GM19043 (cell line): ENCODE results near the gene RPUSD2.

ENCODE experiments used
- ATAC-seq: cut with Tn5 transposase; IDR thresholded peaks from one replicate; pipeline ENCODE4 v1.9.1; 2021; ENCODE audit warnings: low read depth; ENCODE audit not compliant: unreplicated experiment

Gene RPUSD2

DNA sequence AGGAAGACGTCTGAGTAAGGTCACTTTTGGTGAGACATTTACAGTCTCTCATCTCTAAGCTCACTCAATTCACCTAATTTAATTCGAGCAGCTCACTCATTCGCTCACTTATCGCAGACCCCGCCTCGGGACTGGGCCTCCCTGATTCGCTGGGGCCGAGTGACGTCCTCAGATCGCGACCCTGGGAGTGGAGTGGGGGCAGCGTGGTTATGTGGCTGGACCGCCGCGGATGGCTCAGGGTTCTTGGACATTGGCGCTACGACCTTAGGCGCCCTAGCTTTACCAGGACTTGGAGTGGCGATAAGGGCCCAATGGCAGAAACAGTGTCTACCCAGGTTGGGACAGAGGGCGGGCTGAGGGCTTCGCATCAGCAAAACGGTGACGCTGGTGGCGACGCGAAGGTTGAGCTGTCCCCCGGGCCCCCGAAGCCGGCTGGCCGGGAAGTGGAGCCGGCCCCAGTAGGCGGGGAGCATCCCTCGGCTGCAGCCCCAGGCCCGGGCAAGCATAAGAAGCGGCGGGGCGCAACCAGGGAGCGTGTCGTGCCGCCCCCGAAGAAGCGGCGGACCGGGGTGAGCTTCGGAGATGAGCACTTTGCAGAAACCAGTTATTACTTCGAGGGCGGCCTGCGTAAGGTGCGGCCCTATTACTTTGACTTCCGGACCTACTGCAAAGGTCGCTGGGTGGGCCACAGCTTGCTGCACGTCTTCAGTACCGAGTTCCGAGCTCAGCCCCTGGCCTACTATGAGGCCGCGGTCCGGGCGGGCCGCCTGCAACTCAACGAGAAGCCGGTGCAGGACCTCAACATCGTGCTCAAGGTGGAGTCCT, at the start of gene RPUSD2:
Gene RPUSD2, plus strand, starts transcription at position 171 of the 825 bp plus-strand sequence. Its CDS starts 39 bp downstream, at position 210.
- peak; percentile 35 for ATAC-seq

DNA sequence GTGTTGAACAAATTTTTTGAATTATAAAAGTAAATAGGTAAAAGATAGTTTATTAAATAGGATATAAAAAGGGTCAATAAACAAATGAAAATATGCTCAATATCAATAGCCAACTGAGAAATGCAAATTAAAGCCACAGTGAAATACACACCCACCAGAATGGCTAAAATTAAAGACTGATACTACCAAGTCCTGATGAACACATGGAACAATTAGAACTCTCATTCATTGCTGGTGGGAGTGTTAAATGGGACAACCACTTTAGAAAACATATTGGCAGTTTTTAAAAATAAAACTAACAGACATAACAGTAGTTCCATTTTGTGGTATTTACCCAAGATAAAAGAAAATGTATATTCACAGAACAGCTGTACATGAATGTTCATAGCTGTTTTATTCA, 45.5 kb upstream of the RPUSD2 start:
- ATAC-seq = no peak

GRCh38 chr15:40525855-40526254, 43.2 kb upstream of the RPUSD2 start:
- no peak for ATAC-seq

- no peak for ATAC-seq
These were observed 40.3 kb upstream of the RPUSD2 start for GRCh38 chr15:40528801-40529200.

GRCh38 chr15:40533763-40534364, 35.2 kb upstream of the RPUSD2 start:
- no peak for ATAC-seq

- no peak for ATAC-seq
These were observed 34.7 kb upstream of the RPUSD2 start for GRCh38 chr15:40534371-40534770.

- ATAC-seq = no peak
These were observed 32.6 kb upstream of the RPUSD2 start for GRCh38 chr15:40536501-40536900.

DNA sequence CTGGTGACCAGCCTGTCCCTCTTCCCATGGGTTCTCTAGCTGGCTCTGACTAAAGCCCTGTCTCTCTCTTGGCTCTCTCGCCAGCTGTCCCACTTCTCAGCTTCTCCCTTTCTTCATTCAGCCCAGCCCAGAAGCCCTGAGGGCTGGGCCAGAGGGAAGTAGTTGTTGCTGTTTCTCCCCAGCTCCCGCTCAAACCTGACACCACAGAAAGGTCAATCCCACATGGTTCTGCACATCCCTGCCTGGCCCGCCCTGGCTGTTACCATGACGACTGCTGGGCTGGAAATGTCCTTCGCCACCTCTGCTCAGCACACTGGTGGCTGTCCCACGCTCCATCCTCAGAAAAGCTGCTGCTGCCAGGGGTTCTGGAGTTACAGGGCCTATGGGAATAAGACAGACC, 30.1 kb upstream of the RPUSD2 start:
- ATAC-seq = no peak

DNA sequence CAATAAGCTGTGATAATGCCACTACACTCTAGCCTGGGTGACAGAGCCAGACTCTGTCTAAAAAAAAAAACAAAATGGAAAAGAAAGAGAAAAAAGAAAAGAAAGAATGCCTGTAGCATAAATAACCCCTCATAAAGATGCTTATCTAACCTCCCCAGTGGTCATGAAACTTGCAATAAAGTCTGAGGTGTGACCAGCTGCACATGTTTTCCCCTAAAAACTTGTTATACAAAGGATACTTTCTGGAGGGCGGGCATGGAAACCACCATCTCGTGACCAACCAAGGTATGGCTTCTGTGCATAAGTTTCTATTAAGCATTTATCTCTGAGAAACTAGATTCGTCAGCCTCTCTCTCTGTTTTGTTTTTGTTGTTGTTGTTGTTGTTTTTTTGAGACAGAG, 26.0 kb upstream of the RPUSD2 start:
- ATAC-seq = no peak

- ATAC-seq = peak; percentile 72
These were observed 25.3 kb upstream of the RPUSD2 start for GRCh38 chr15:40543631-40544294.

DNA sequence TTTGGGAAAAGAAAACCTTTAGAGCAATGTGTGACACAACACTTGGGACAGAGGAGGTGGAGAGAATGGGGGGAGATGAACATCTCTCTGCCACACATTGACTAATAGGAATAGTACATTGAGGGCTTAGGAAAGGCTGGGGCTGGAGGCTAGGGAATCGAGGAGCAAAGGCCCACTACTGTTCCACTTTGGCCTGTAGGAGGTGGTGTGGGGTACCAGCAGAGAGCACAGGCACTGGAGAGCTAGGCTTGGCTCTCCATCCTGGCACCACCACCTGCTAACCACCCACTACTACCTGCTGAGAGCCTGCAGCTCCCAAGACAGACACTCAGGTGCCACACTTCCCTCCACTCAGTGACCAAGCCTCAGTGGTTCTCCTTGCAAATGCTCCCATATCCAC, 23.6 kb upstream of the RPUSD2 start:
- no peak for ATAC-seq

GRCh38 chr15:40548610-40549009, 20.5 kb upstream of the RPUSD2 start:
- no peak for ATAC-seq

DNA sequence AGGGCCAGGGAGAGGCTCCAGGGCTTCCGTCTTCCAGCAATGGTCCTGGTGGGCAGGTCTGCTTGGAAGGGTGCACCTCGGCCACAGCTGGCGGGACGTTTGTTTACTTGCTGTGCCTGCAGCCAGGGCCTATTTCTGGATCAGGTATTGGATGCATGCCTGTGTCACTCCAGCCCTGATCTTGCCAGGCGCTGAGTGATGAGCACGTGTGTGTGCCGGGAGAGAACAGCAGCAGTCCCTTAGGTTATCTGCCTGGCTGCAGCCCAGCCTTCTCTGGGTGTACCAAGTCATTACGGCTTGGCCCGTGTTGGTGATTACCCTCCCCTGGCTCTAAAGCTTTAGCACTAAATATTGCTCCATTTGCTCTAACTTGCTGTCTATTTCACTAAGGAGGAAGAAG, 19.2 kb upstream of the RPUSD2 start:
- ATAC-seq = no peak

- ATAC-seq = peak; percentile 70
These were observed 18.6 kb upstream of the RPUSD2 start for GRCh38 chr15:40550341-40551037.

DNA sequence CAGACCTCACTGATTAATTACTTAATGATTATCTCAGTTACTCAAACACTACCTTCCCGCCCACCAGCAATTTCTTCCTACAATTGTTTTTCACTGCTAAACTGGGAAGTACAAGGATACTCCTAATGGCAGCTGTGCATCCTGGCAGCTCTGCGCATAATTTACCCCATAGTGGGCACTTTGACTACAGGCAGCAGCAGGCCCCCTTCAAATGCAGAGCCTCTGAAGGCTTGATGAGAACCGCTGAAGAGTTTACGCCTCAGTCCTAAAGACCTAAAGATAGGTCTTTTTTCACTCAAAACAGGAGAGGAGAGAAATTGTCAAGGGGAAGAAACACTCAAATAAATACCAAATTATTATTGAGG, 15.0 kb upstream of the RPUSD2 start:
- ATAC-seq = no peak

DNA sequence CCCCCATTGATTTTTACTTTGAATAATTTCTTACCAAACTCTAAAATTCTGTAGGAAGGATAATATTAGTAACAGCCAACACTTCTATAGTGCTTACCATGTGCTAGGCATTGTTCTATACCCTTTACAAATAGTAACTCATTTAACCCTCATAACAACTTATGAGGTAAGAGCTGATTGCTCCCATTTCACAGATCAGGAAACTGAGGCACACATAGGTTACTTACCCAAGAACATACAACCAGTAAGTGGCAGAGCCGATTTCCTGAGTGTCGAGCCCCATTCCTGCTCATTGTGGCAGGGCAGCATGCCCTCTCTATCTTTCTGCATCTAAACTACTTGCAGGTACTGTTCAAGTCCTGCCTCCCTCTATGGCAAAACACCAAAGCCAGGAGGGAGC, 13.2 kb upstream of the RPUSD2 start:
- ATAC-seq = no peak

DNA sequence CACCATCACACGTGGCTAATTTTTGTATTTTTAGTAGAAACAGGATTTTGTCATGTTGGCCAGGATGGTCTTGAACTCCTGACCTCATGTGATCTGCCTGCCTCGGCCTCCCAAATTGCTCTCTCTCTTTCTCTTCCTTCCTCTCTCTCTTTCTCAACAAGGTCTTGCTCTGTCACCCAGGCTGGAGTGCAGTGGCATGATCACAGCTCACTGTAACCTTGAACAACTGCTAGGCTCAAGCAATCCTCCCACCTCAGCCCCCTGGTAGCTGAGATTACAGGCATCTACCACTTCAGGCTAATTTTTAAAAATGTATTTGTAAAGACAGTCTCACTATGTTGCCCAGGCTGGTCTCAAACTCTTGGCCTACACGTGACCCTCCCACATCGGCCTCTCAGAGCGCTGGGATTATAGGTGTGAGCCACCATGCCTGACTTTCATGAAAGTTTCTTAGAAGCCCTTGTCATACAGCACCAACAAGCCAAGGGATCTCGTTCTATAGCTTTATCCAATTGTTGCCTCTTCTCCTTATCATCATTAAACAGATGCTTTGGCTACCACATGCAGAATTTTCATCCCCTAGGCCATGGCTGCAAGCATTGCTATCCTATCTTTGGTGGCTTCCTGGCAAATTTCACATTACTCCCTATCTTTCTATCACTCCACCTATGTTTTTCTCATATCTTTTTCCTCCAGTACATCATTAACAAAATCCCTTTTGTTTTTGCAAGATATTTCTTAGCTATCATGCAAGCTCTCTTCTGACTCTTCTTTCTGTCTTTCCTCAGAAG, 10.0 kb upstream of the RPUSD2 start:
- ATAC-seq = no peak

GRCh38 chr15:40562691-40563090, 6.4 kb upstream of the RPUSD2 start:
- no peak for ATAC-seq

DNA sequence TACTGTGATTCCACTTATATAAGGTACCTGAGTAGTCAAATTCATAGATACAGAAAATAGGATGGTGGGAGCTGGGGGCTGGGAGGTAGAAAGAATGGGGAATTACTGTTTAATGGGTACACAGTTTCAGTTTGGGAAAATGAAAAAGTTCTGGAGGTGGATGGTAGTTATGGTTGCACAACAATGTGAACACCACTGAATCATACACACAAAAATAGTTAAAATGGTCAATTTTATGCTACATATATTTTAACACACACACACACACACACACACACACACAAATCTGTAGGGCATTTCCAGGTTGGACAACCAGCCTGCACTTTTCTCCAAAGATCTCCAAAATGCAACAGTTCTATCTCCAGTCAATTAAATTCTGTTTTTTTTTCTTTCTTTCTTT, 5.7 kb upstream of the RPUSD2 start:
- ATAC-seq = no peak

DNA sequence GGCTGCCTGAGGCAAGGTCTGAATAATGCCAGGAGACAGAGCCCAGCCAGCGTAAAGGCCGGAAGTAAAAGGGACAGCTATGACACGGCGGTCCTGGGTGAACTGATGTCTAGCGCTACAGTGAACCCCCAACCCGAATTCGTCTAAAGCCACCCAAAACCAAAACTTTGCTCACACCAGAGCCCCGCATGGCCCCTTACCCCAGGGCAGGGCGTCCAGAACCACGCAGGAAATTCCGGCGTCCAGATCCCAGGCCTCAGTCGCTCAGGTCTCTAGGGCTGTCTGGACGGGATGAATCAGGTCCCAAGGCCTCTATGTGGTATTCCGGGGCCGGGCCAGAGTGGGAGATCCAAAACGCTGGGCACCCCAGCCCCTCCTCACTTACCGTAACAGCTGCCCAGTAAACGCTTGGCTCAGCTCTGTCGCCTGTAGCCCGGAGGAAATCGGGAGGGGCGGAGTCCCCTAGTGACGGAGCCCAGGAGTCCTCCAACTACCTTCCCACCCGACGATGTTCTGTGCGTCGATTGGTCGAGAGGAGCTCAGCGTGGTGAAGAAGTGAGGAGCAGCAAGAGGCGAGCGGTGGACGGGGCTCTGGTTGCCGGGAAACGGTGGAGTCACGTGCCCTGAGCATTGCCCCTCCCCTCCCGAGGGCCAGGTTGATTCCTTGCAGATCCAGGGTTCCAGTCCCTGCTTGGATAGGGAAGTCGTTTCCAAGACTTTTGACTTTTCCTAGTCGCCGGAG, 4.3 kb upstream of the RPUSD2 start, which contains the start of gene CCDC32:
Gene CCDC32, minus strand, starts transcription at position 452 of the 742 bp plus-strand sequence. CDS start 2,027 bp downstream, outside the sequence.
- peak; percentile 95 for ATAC-seq
